Muscle of back (tissue), 11 donors: Measurements from ENCODE around the gene GPER1. TPM values are rescaled to one million over a fixed set of nuclear protein-coding genes. Genes with fewer than 3 reads are reported as not detected.
"Not testable (repeated sequence)": the region's sequence is repeated elsewhere in the genome, so short reads cannot be mapped to it uniquely, and the experiment has no call there.

ENCODE experiments used
- DNase-seq, 3 donors: peaks; one replicate each; pipeline versions ENCODE4 v3.0.0 to v3.0.0-alpha.2; 2013
- polyA plus RNA-seq, 10 donors: library from polyadenylated mRNA; unstranded; fragments of 120-200 nt; gene quantifications; one replicate each; pipeline ENCODE4 v1.2.1, GENCODE V29; 2013; ENCODE audit not compliant: insufficient read length in 10 of 10

The GPER1 gene
- polyA plus RNA-seq, 10 donors, result 6.5 to 15.5 (median 9.9) TPM

DNA sequence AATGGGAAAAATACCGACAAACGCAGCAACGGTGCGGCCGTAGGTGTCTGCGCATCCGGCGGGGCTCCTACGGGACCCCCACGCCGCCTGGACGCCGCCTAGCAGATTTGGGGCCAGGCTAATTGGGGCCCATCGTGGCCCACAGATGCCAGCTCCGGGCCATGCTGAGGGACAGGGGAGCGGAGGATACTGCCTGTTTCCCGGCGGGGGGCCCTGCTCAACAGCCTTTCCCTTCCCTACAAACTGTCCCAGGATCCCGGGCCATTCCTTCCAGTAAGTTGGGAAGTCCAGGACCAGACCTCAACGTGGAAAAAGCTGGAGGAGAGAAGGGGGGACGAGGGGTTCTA lies 21.7 kb upstream of the GPER1 start:
- DNase-seq, result no peak

DNA sequence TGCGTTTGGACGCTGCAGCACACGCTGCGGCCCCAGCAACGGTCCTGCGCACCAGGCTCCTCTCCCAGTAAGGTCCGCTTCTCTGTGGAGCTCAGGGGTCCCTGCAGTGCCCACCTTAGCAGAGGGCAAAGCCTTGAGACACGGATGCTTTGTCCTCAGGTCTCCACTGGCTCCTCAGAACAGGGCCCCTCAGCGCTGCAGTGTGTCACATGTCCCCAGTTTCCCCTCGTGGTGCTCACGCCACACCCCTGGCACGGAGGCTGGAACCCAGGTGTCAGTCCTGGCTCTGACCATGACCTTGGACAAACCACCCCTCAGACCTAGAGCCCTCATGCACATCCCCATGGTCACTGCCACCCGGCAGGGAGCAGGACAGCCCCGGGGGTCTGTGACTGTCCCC lies 19.9 kb upstream of the GPER1 start:
- no peak for DNase-seq

DNA sequence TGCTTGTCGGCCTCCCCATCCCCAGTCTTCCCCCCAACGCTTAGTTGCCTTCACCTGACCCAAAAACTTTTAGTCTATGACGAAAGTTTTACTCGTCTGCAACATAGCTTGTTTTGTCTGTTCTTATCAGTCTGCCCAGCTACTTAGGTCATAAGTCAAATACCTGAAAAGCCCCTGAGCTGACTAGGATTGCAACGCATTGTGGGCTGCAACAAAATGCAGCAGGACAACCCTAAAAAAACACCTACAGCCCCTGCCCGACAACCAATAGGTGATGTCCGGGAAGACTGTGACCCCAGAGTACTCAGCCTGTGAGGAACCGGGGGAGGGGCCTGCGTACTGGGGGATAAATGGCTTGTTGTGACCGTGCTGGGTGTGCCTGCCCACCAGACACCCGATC lies 19.3 kb upstream of the GPER1 start:
- no peak for DNase-seq

DNA sequence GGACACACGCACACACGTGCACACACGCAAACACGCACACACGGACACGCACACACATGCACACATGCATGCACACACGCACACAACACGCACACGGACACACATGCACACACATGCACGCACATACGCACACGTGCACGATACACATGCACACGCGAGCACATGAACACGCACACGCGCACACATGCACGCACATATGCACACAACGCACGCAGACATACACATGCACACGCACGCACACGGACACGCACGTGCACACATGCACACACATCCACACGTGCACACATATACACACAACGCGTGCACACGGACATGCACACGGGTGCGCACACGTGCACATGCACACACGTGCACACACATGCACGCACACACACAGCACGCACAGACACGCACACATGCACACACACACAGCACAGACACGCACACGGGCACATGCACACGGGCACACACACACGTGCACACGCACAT lies 17.3 kb upstream of the GPER1 start:
- DNase-seq, result no peak

DNA sequence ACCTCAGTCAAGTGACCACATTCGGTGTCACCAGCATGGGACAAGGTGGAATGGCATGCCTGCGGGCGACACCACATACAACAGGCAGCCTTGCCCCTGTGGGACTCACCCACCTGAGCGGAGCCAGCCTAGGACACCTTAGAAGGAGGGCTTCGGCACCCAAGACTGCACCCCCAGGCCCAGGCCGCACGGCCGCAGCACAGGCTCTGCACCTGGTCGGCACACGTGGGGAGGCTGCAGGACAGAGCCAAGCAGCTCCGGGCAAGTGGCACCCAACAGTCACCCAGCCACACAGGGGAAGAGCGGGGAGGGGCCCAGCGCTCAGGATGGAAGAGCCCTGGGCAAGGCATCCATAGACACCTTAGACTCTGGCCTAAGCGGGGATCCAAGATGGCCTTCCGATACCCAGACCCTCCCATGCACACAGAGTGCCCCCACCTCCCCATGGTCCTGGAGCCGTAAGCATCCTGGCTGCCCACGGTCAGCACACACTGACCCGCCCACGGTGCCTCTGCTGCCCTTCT lies 16.1 kb upstream of the GPER1 start:
- no peak for DNase-seq

DNA sequence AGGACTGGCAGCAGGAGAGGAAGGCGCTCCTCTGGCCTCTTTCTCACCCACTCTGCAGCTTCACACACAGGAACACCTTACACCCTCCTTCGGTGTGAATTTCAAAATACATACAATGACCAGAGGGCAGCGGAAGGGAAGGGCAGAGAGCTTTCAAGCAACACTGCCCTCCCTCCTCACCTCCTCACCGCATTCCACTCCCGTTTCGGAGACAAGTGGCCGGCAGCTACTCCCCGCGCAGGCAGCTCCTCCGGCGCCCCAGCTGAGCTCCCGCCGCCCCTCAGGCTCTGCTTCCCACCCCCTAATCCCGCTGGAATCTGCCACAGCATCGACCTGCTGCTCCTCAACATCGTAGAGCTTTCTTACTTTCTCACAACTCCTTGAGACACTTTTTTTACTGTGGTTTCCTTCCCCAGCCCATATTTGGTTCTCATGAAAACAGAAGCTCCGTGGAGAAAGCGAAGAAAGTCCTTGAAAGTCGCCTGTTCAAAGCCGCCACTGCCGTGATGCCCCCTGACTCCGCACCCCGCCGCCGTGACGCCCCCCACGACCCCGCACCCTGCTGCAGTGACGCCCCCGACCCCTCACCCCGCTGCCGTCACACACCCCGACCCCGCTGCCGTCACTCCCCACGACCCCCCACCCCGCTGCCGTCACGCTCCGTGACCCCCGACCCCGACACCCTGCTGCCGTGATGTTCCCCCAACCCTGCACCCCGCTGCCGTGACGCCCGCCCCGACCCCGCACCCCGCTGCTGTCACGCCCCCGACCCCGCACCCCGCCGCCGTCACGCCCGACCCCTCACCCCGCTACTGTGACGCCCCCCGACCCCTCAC lies 14.6 kb upstream of the GPER1 start:
- no peak for DNase-seq

DNA sequence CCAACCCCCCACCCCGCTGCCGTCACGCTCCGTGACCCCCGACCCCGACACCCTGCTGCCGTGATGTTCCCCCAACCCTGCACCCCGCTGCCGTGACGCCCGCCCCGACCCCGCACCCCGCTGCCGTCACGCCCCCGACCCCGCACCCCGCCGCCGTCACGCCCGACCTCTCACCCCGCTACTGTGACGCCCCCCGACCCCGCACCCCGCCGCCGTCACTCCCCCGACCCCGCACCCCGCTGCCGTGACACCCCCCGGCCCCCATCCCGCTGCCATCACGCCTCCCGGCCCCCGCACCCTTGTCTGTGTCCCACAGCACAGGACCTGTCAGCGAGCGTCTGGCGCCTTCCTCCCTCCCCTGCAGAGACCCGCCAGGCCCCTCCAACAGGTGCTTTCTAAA lies 13.9 kb upstream of the GPER1 start:
- not testable (repeated sequence) for DNase-seq

DNA sequence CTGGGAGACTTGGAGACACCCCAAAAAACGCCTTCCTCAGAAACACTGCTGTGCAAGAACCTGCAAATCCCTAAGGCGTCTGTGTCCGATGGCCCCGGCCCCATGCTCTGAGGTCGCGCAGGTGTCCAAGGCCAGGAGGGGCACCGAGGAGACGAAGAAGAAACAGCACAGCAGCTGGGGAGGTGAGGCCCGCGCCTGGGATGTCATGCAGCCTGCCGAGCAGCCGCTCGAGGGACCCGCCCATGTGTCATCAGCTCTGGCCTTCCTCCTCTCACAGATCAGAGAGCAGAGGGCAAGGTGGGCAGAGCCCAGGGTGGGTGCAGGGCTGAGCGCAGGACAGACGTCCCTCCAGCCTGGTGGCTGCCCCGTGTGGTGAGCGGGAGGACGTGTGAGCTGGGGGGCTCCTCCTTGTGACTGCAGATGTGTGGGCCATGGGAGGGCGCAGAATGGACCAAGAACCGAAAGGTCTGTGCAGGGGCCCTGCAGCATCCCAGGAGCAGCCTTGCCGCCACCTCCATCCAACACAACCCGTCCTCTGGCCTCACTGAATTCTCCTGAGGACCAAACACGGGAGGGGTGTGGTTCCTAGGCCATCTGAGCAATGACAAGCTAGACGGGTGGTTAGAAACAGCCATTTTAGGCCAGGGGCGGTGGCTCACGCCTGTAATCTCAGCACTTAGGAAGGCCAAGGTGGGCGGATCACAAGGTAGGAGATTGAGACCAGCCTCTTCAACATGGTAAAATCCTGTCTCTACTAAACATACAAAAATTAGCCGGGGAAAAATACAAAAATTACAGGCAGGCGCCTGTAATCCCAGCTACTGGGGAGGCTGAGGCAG lies 13.1 kb upstream of the GPER1 start:
- no peak for DNase-seq

DNA sequence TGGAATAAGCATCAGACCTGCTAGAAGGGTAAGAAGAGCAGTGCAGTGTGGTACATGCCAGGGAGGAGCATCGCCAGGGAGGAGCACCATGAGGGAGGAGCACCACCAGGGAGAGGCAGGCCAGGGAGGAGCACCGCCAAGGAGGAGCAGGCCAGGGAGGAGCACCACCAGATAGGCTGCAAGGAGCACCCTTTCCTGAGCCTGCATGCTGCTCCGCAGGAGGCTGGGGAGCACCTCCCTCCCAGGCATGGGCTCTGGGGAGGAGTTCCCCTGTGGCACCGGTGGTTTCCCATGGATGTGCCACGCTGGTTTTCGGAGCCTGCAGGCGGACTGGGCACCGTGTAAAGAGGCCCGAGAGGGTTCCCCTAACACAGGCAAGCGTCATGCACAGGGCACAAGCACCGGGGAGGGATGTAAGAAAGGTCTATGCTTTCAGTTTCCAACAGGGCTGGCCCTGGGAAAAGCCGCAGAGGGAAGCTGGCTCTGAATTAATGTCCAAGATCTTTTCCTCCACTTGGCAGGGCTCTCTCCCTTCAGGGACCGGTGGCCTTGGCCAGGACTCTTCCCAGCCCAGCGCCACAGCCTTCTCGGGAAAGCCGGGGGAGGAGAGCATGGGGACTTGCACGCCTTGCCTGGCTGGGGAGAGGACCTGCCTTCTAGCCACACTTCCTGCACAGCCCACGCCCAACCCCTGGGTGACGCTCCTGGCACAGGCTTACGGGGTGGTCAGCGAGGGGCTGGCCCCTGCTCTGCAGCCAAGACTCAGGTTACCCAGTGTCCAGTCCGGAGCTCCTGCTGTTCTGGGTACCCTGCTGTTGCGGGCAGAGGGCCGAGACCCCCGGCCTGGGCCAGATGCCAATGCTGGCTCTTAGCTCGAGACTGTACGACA lies 11.5 kb upstream of the GPER1 start:
- no peak for DNase-seq

DNA sequence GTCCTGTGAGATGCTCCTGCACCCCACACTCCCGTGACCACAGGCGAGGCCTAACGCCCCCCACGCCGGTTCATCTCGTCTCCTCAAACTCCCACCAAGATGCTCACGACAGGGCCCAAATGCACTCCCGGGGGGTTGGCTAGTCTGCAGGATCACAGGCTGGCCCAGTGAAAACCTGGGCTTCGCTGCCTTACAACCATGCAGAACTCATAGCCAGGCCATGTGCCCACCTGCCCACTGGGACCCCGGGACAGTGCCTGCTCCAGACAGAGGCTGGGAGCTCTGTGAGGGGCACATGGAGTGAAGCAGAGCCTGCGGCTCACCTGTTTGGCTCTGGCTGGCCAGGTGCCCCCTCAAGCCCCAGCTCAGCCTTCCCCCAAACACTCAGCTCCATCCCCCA lies 9.4 kb upstream of the GPER1 start:
- DNase-seq, result no peak

DNA sequence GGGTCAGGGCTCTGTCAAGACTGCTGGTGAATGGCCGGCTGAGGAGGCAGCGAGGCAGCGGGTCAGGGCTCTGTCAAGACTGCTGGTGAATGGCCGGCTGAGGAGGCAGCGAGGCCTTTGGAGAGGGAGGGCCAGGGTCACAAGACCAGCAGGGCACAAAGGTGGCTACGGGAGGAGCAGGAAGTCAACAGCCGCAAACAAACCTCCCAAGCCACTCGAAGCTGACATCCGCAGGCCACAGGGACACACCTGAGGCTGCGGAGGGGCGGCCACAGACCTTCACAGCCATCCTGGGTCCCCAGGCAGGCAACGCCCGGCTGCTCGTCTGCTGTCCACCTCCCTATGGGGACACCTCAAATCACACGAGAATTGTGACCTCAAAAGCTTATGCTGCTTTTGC lies 8.9 kb upstream of the GPER1 start:
- DNase-seq, result no peak

DNA sequence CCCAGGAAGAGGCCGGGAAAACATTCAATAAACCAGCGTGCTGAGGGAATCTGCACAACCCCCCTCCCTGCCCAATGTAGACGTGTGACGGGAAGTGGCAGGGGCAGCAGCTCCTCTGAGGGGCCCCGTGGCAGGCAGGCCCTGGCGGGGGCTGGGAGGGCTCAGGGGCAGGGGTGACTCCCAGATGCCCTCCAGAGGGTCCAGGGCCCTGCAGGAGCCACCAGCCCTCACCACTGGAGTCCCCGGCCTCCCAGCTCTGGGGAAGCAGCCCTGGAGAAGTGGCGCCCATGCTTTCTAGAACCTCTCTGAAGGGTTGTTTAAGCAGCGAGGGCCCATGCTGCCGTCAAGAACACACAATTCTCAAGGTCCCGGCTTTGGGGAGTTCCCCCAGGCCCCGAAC lies 8.4 kb upstream of the GPER1 start:
- DNase-seq, result no peak

DNA sequence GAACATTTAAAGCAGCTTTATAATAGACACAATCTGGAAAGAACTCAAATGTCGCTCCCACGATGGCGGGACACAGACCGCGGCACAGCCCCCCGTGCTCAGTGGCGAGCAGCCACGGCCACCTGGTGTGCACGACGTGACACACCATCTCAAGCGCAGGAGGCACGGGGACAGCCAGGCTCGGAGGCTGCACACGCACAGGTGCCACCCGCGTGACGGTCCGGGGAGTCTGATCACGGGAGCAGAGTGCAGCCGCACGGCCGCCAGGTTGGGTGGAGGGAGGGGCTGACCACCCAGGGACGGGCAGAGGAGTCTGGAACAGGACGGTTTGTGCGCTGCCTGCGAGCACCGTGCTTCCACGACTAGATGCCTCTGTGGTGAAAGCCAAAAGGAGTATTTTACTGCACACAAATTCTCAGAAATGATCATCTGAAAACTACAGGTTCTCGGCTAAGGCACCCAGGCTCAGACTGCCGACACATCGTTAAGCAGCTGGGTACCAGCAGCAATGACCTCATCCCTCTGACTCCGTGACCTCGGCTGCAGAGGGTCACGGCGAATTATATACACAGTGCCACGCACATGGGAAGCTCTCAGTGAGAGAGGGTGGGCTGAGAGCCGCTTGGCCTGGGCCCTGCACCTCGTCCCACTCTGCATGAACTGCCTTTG lies 7.5 kb upstream of the GPER1 start:
- no peak for DNase-seq

DNA sequence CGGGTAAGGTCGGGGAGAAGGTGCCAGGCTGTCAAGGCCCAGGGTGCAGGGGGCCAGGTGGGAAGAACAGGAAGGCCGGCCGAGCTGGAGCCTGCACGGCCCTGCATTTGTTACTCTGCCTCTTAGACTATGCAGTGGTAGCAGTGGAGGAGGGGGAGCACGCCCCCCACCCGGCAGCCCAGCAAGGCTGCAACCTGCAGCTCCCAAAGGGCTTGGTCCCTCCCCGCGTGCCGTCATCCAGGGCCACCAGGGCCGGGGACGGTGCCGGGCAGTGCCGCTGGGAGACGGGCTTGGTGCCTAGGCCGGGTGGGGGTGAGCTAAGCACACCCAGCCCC lies 7.0 kb upstream of the GPER1 start:
- DNase-seq, result no peak

DNA sequence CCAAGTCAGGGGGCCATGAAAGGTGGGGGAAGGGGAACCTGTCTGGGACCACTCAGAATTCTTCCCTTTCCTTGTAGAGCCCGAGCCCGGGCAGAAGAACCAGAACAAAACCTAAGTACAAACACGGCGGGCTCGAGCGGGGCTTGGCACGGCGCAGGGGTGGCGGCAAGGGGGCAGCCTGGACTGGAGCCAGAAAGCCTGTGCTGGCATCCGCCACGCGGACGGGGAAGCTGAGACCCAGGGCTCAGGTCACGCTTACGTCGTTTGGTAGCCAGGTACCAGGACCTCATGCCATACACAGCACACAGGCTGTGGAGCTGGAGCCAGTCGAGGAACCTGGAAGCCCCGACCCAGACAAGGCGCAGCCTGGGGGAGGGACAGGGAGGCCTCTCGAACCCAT lies 6.6 kb upstream of the GPER1 start:
- no peak for DNase-seq

DNA sequence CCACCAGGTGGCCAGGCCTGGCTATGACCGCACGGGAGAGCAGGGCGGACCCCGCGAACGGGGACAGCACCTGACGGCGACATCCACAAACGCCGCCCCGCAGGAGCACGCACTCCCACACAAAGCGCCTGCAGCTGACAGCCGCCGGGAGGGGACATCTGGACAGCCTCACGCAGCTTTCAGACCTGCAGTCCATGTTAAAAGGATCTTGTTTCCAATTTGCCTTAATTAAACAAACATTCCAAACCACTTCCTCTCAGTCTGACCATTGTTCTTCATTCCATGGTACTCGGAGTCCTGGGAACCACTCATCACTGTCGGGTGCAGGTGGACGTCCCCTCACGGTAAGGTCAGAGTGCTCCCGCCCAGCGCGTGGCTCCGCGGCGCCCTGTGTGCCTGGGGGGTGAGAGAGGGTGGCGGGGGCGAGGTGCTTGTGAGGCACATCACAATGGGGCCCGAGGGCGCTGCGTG lies 5.9 kb upstream of the GPER1 start:
- no peak for DNase-seq

DNA sequence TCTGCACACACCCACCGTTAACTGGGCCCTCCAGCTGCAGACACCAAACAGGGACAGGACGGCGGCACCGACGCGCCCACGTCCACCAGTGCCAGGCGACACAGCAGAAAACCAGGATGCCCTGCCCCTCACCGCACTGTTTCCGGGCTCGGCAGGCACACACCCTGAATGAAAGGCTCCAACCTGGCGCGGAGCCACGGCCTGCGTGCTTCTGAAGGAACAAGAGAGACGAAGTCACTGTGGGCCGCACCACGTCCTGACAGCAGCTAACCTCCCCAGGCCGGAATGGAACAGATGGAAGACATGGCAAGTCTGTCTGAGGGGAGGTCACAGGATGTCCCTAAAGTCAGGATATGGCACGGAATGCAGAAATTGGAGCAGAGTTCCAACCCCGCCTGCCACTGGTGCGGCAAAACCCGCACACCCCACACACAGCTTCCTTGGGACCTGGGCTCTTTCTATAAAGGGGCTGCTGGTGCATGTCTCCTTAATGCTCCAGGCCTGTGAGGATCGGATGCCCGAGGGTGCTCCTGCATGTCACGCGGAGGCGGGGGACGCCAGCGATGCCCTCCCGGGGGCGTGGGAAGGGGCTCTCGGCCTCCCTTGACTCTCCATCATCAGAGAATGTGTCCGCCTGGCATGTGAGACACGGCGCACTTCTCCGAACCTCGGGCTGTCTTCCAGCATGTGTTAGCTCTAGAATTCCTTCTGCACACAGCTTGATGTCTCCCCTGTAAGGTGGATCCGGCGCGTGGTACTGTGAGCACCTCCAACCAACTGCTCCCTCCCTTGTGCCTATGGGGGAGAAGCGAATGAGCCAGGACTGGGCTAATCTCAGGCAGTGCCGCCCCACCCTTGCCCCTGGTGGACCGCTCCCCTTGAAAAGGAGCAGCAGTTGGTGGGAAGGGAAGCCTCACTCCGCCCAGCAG lies 3.9 kb upstream of the GPER1 start:
- no peak for DNase-seq

DNA sequence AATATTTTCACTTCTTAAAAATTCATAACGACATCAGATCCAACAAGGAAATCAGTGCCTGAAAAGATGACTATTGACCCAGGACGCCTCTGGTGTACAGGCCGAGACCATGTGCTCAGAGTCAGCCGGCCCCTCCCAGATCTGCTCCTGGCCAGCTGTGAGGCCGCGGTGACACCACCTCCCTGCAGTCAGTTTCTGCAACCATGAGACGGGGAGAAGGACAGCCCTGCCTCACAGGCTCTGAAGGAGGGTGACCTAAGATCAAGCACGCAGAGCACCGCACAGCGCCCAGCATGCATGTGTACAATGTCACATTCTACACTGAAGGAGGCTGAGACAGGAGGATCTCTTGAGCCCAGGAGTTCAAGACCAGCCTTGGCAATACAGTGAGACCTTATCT lies 2.6 kb upstream of the GPER1 start:
- DNase-seq, result no peak

DNA sequence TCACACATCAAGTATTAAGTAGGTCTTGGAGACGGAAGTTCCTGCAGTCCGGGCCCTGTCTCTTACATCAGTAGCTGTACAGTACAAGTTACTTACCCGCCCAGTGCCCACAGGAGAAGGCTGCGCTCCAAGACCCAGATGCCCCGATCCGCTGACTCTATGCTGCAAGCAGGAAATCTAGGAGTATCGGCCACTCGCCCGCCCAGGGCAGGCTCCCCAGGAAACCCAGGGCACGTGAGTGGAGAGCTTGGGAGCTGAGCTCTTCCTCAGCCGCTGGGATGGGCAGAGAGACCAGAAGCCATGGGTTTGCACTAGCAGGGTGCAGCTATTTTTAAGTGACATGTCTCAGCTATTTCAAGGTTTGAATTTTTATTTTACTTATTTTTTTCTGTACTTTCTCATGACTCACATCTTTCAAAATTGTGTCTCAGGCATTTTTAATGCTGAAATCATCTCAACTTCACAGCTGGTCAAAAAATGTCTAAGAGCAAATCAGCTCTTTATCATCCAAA lies 1.9 kb upstream of the GPER1 start:
- no peak for DNase-seq
